ENCODE measurements around the gene OGDHL. TPM values are rescaled to one million over a fixed set of nuclear protein-coding genes. Genes with fewer than 3 reads are reported as not detected.

The OGDHL gene
- total and polyA plus RNA-seq, 2 experiments from 2014 or later, result 25.8 to 44.6 TPM

- H3K36me3 ChIP-seq, result no peaks in the 10 kb centered on the region
- no peak overlapping the region for H3K27ac ChIP-seq
- H3K9me3 ChIP-seq (ENCODE audit: low read depth), result no peaks in the 10 kb centered on the region
- peaks cover 98% of the 10 kb centered on the region for H3K27me3 ChIP-seq
- DNase-seq (ENCODE audit: low read depth in 1 of 2, low spot score in 1 of 2), result no peak
- H3K4me3 ChIP-seq, result no peak overlapping the region
- no peak for TF ChIP-seq CTCF (IDR thresholded peaks at IDR 0.05; ENCODE audit: low read depth, low read length)
- H3K4me1 ChIP-seq (ENCODE audit: low read depth), result no peaks in the 10 kb centered on the region
Measured at GRCh38 chr10:49691588-49691987, 70.5 kb downstream of the OGDHL start.

- no peaks in the 10 kb centered on the region for H3K4me1 ChIP-seq (ENCODE audit: low read depth)
- TF ChIP-seq CTCF (IDR thresholded peaks at IDR 0.05; ENCODE audit: low read depth, low read length), result no peak
- H3K4me3 ChIP-seq, result no peak overlapping the region
- no peaks in the 10 kb centered on the region for H3K36me3 ChIP-seq
- no peak for DNase-seq (ENCODE audit: low read depth in 1 of 2, low spot score in 1 of 2)
- no peak overlapping the region for H3K27ac ChIP-seq
- H3K27me3 ChIP-seq, result peaks cover 90% of the 10 kb centered on the region
- H3K9me3 ChIP-seq (ENCODE audit: low read depth), result no peaks in the 10 kb centered on the region
Measured at GRCh38 chr10:49690698-49691356, 71.3 kb downstream of the OGDHL start.

- H3K9me3 ChIP-seq (ENCODE audit: low read depth), result no peaks in the 10 kb centered on the region
- no peak overlapping the region for H3K4me3 ChIP-seq
- H3K27me3 ChIP-seq, result peaks cover 82% of the 10 kb centered on the region
- H3K27ac ChIP-seq, result no peak overlapping the region
- H3K4me1 ChIP-seq (ENCODE audit: low read depth), result no peaks in the 10 kb centered on the region
- DNase-seq (ENCODE audit: low read depth in 1 of 2, low spot score in 1 of 2), result no peak
- TF ChIP-seq CTCF (IDR thresholded peaks at IDR 0.05; ENCODE audit: low read depth, low read length), result no peak
- H3K36me3 ChIP-seq, result no peaks in the 10 kb centered on the region
Measured at GRCh38 chr10:49689882-49690510, 72.1 kb downstream of the OGDHL start.

- no peak for DNase-seq (ENCODE audit: low read depth in 1 of 2, low spot score in 1 of 2)
- Histone ChIP-seq H3K27ac (no peak overlapping the region), H3K4me3 (no peak overlapping the region), H3K4me1 (ENCODE audit: low read depth) (no peaks in the 10 kb centered on the region), H3K36me3 (no peaks in the 10 kb centered on the region), H3K9me3 (ENCODE audit: low read depth) (no peaks in the 10 kb centered on the region), H3K27me3 (peaks cover 71% of the 10 kb centered on the region)
- no peak for TF ChIP-seq CTCF (IDR thresholded peaks at IDR 0.05; ENCODE audit: low read depth, low read length)
Measured at GRCh38 chr10:49688920-49689319, 73.2 kb downstream of the OGDHL start.

- Histone ChIP-seq H3K27me3 (peaks cover 65% of the 10 kb centered on the region), H3K4me1 (ENCODE audit: low read depth) (no peaks in the 10 kb centered on the region), H3K36me3 (no peaks in the 10 kb centered on the region), H3K9me3 (ENCODE audit: low read depth) (no peaks in the 10 kb centered on the region), H3K27ac (no peak overlapping the region), H3K4me3 (no peak overlapping the region)
- no peak for DNase-seq (ENCODE audit: low read depth in 1 of 2, low spot score in 1 of 2)
- no peak for TF ChIP-seq CTCF (IDR thresholded peaks at IDR 0.05; ENCODE audit: low read depth, low read length)
Measured at GRCh38 chr10:49688261-49688846, 73.8 kb downstream of the OGDHL start.
